Esophagus squamous epithelium (tissue), 5 donors: ENCODE measurements around the gene ADAM19. TPM values are rescaled to one million over a fixed set of nuclear protein-coding genes. Genes with fewer than 3 reads are reported as not detected.
A peak's percentile ranks its signal among the peaks of the same experiment; 100 is the strongest.

Experiments
- DNase-seq: peaks from one replicate; lab custom pipeline; 2025; lab: John Stamatoyannopoulos, UW
- H3K27ac ChIP-seq, 4 donors: fragments of 200-600 bp; sonication (generic); one replicate each; pipeline ENCODE4 v1.5.1; 2016 to 2019; ENCODE audit warnings: mild to moderate bottlenecking in 1 of 4
- H3K27me3 ChIP-seq, 4 donors: fragments of 200-600 bp; sonication (generic); 1 replicate in 3 of 4; 2 replicates in 1 of 4; pipeline versions ENCODE4 v1.5.1 to v1.6.0; 2017 to 2021; ENCODE audit warnings: antibody characterized with exemption in 1 of 4
- H3K36me3 ChIP-seq, 3 donors: fragments of 200-600 bp; sonication (generic); one replicate each; pipeline ENCODE4 v1.5.1; 2016 to 2019
- H3K4me1 ChIP-seq, 3 donors: fragments of 200-600 bp; sonication (generic); one replicate each; pipeline ENCODE4 v1.5.1; 2017 to 2019
- H3K4me3 ChIP-seq, 4 donors: fragments of 200-600 bp; sonication (generic); 1 replicate in 3 of 4; 2 replicates in 1 of 4; pipeline ENCODE4 v1.5.1; 2016 to 2019; ENCODE audit warnings: mild to moderate bottlenecking in 2 of 4, moderate library complexity in 1 of 4
- H3K9me3 ChIP-seq, 3 donors: fragments of 200-600 bp; sonication (generic); one replicate each; pipeline ENCODE4 v1.5.1; 2016 to 2019
- POLR2A ChIP-seq, 4 donors: fragments of 450-650 bp; IDR thresholded peaks; one replicate each; pipeline ENCODE4 v1.6.1; 2017; ENCODE audit warnings: antibody characterized with exemption in 4 of 4, mild to moderate bottlenecking in 4 of 4, moderate library complexity in 3 of 4
- WGBS, 2 donors: methylation state at CpG; one replicate each; pipeline ENCODE4 v1.1.5; 2018; 5-methylcytosine and 5-hydroxymethylcytosine counted together
- intact Hi-C: fragments of 100-400 bp; cut with DNase I; formaldehyde crosslinking; loops from one replicate; pipeline ENCODE4 v1.15.0; 2022
- total RNA-seq, 4 donors: library from RNA; depleted of rRNA; stranded (reverse); fragments of >200 nt; gene quantifications; one replicate each; pipeline ENCODE4 v1.1.0, GENCODE V29; 2016
- TF ChIP-seq, protein P1 (sequence below), 6 experiments: fragments of 450-650 bp in 4 of 6; fragments of 200-600 bp in 2 of 6; sonication (generic) in 2 of 6; IDR thresholded peaks; one replicate each; pipeline ENCODE4 v1.5.1; 2016 to 2019; ENCODE audit warnings: antibody characterized with exemption in 6 of 6, mild to moderate bottlenecking in 4 of 6, moderate library complexity in 4 of 6
- donor health status: DM: yes; HTN: yes; CAD: no.

ADAM19 gene
- total RNA-seq, 4 donors from 2014 or later = 1.9 to 11.6 (median 4.3) TPM

DNA sequence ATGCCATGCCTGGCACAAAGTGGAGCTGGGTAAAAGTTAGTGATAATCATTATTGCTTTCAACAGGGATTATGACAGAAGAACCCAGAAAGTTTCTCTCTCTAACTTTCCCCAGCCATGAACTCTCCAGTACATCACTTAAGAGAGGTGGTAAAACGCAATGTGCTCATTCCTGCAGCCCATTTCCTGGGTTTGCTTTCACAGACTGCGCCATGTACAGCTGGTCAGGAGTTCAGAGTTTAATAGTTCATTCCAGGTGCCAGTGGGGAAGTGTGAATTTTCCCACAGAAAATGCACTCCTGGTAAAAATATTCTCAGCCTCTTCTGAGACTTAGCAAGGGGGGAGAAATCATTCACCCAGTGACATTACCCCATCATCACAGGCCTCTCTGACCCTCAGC is 35.5 kb downstream of the ADAM19 start:
- Histone ChIP-seq H3K27ac (peak overlapping the region; percentile 54 to 86 (median 78)), H3K4me1 (peaks cover 9 to 68% (median 30%) of the 10 kb centered on the region in 3 donors)
- DNase-seq = no peak

DNA sequence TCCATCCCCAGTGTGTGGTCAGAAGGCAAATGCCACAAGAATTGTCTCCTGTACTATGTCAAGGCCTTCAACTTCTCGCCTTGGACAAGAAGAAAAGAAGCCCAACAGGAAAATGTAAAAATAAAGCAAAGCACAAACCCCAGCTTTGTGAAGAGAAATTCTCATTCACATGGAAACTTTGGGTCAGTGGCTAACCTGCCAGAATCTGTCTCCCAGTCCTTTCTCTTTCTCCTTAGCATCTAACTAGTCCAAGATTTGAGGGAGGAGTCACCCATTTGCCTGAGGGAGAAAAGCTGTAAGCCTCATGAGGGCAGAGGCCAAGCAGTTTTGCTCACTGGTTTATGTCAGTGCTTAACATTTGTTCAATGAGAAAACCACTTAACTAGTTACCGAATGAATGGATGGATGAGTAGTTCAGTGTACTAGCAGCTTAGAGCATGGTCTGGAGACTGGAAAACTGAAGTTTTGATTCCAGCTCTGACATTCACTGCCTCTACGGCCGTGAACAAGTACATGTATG is 36.0 kb downstream of the ADAM19 start:
- Histone ChIP-seq H3K9me3 (no peaks in the 10 kb centered on the region), H3K36me3 (peaks cover 0 to 11% (median 0%) of the 10 kb centered on the region in 3 donors), H3K27me3 (no peaks in the 10 kb centered on the region), H3K4me3 (no peak overlapping the region), H3K27ac (peak overlapping the region; percentile 54 to 86 (median 78)), H3K4me1 (peaks cover 9 to 67% (median 35%) of the 10 kb centered on the region in 3 donors)
- intact Hi-C loops = no loop called here
- DNase-seq = no peak
- 71 to 76% methylated on average over 4 of the region's 4 CpGs for WGBS, 2 donors
- no peak for TF ChIP-seq POLR2A (IDR thresholded peaks at IDR 0.05)
- TF ChIP-seq, protein P1, sequence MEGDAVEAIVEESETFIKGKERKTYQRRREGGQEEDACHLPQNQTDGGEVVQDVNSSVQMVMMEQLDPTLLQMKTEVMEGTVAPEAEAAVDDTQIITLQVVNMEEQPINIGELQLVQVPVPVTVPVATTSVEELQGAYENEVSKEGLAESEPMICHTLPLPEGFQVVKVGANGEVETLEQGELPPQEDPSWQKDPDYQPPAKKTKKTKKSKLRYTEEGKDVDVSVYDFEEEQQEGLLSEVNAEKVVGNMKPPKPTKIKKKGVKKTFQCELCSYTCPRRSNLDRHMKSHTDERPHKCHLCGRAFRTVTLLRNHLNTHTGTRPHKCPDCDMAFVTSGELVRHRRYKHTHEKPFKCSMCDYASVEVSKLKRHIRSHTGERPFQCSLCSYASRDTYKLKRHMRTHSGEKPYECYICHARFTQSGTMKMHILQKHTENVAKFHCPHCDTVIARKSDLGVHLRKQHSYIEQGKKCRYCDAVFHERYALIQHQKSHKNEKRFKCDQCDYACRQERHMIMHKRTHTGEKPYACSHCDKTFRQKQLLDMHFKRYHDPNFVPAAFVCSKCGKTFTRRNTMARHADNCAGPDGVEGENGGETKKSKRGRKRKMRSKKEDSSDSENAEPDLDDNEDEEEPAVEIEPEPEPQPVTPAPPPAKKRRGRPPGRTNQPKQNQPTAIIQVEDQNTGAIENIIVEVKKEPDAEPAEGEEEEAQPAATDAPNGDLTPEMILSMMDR (IDR thresholded peaks at IDR 0.05) = no peak

More for the DNA sequence above, 35.5 kb downstream of the ADAM19 start:
- Histone ChIP-seq H3K36me3 (peaks cover 0 to 11% (median 0%) of the 10 kb centered on the region in 3 donors), H3K9me3 (no peaks in the 10 kb centered on the region), H3K27me3 (no peaks in the 10 kb centered on the region), H3K4me3 (no peak overlapping the region)
- TF ChIP-seq POLR2A (IDR thresholded peaks at IDR 0.05) = no peak
- TF ChIP-seq, protein P1 (IDR thresholded peaks at IDR 0.05) = no peak
- WGBS, 2 donors = 67 to 92% methylated on average over 1 to 2 of the region's 2 CpGs
- intact Hi-C loops = no loop called here

DNA sequence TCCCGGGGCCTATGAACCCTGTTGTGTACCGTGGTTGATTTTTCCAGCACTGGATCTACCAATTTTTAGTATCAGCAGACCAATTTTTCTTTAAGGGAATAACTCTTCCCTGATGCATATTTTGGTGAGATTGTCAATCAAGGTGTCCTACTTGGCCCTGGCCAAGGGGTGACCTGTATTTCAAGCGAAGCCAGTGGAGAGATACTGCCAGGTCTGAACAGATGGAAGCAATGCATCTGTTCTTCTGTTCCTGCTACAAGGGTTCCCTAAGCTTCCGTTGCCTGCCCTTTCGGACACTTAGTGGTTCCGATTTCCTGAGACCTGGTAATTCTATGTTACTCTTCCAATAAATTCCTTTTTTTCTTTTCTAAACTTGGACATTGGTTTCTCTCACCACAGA is 37.3 kb downstream of the ADAM19 start:
- intact Hi-C loops = no loop called here
- 82 to 92% methylated on average over 6 of the region's 6 CpGs for WGBS, 2 donors
- TF ChIP-seq, protein P1 (IDR thresholded peaks at IDR 0.05) = no peak
- no peak for TF ChIP-seq POLR2A (IDR thresholded peaks at IDR 0.05)
- Histone ChIP-seq H3K27me3 (no peaks in the 10 kb centered on the region), H3K4me3 (no peak overlapping the region), H3K9me3 (no peaks in the 10 kb centered on the region), H3K4me1 (peaks cover 9 to 64% (median 32%) of the 10 kb centered on the region in 3 donors), H3K36me3 (peaks cover 0 to 11% (median 0%) of the 10 kb centered on the region in 3 donors), H3K27ac (peak overlapping the region in 2 of 4 donors; percentile 73 to 83)
- DNase-seq = no peak

DNA sequence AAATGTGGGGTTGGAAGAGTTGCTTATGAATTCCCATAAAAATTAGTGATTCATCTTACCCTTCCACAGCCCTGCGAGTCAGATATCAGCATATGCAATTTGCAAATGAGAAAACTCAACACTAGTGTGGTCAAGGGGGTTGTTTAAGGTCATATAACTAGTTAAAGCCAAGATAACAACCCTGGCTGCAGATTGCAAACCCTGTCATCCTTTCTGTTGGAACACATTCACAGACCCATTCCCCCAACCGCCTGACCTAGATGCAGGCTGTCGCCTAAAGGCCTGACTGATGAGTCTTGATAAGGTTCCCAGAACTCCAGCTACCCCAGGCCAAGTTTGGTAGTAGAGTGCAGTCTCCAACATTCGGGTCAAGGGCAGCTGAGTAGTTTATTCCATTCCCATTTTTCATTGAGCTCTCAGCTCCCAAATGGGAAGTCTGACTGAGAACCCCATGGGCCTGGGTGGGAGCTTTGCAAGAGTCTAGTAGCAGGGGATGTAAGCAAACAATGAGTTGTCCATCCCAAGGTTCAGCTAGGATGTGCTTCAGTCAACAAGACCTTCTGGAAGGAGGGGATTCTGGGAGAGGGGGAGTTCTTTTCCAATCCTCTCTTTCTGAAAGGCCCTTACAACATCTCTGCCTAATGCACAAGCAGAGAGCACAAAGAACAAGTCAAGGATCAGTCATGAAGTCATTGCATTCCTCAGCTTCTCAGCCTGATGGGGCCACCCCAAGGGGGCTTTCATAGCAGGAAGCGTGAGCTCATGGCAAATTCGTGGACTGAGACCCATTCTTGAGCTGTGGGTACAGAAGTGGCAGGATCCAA is 40.3 kb downstream of the ADAM19 start:
- intact Hi-C loops = no loop called here
- Histone ChIP-seq H3K36me3 (peaks cover 0 to 24% (median 0%) of the 10 kb centered on the region in 3 donors), H3K9me3 (no peaks in the 10 kb centered on the region), H3K27ac (peak overlapping the region; percentile 15 to 86 (median 75)), H3K4me3 (no peak overlapping the region), H3K4me1 (peaks cover 0 to 47% (median 21%) of the 10 kb centered on the region in 3 donors), H3K27me3 (no peaks in the 10 kb centered on the region)
- TF ChIP-seq POLR2A (IDR thresholded peaks at IDR 0.05) = no peak
- TF ChIP-seq, protein P1 (IDR thresholded peaks at IDR 0.05) = no peak
- WGBS, 2 donors = 52 to 79% methylated on average over 3 to 5 of the region's 6 CpGs
- DNase-seq = peak; percentile 5

DNA sequence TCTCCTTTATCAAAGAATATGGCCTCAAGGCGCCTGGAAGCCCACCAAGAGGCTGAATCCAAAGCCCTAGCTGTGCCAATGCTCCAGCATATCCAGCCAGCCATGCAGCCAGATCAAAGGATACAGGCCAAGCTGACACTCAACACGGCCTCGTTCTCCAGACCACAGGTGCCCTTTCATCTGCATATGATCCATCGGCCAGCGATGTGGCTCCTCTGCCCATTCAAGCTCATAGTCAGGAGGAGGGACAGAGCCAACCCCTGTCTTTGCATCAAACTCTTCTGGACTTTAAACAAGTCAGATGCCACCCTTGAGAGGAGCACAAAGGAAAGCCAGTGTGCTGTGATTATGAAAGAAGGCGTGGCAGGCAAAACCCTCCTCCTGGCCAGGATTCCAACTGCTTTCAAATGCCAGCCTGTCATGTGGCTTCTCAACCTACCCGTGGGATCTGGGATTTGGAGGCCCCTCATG is 42.5 kb downstream of the ADAM19 start:
- peaks cover 0 to 45% (median 26%) of the 10 kb centered on the region in 3 donors for H3K4me1 ChIP-seq
- H3K9me3 ChIP-seq = no peaks in the 10 kb centered on the region
- no peak overlapping the region for H3K4me3 ChIP-seq
- intact Hi-C loops = no loop called here
- H3K36me3 ChIP-seq = peaks cover 0 to 24% (median 0%) of the 10 kb centered on the region in 3 donors
- TF ChIP-seq, protein P1 (IDR thresholded peaks at IDR 0.05) = no peak
- no peak for TF ChIP-seq POLR2A (IDR thresholded peaks at IDR 0.05)
- peak overlapping the region; percentile 24 to 82 (median 66) for H3K27ac ChIP-seq
- H3K27me3 ChIP-seq = no peaks in the 10 kb centered on the region
- WGBS, 2 donors = 39 to 53% methylated on average over 5 to 6 of the region's 7 CpGs
- no peak for DNase-seq
